Amygdala (tissue), 56 donors: ENCODE data around the gene DDX50.
"Not testable (repeated sequence)": the region's sequence is repeated elsewhere in the genome, so short reads cannot be mapped to it uniquely, and the experiment has no call there.

Experiments used
- DNase-seq, 56 donors: peaks; one replicate each; lab custom pipeline; 2025; lab: John Stamatoyannopoulos, UW

Gene DDX50

DNA sequence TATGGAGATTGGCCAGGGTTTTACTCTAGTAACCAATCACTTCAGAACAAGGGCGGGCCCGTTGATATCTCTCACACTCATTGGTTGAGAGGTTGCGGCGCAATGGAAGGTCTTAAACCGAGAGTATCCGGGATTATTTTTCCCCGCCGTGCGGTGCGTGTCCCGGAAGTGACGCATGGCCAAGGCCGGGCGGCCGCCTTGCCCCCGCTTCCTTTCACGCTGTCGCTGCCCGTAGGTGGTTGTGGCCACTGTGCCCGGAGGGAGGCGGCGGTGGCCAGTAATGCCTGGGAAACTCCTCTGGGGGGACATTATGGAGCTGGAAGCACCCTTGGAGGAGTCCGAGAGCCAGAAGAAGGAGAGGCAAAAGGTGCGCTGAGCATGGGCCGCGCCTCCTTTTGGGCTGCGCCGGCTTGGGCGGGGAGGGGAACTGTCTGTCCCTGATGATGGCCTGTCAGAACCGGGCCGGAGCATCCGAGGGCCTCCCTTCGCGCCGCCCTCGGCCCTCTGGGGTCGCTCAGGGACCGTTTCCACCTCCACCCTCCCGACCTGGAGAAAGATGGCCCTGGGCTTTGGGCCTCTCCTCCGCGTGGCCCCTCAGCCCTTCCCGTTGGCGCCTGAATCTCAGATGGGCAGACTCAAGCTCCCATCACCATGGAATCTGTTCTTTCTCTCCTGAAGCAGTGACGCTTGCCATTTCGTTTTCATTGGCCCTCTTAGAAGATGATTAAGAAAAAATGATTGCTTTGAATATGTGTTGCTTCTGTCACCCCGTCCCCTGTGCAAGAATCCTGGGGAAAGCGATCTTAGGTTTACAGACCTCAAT lies at the start of gene DDX50:
TSS of gene DDX50 (plus strand) at position 211 of the 823 bp plus-strand sequence. CDS start at position 281, 70 bp downstream.
- DNase-seq = peak; percentile 88 to 99 (median 96)

GRCh38 chr10:68856352-68856751 lies 44.8 kb upstream of the DDX50 start:
- no peak for DNase-seq

GRCh38 chr10:68857005-68857404 lies 44.1 kb upstream of the DDX50 start:
- DNase-seq = no peak

- DNase-seq = no peak
These were observed 39.9 kb upstream of the DDX50 start for GRCh38 chr10:68861253-68861652.

DNA sequence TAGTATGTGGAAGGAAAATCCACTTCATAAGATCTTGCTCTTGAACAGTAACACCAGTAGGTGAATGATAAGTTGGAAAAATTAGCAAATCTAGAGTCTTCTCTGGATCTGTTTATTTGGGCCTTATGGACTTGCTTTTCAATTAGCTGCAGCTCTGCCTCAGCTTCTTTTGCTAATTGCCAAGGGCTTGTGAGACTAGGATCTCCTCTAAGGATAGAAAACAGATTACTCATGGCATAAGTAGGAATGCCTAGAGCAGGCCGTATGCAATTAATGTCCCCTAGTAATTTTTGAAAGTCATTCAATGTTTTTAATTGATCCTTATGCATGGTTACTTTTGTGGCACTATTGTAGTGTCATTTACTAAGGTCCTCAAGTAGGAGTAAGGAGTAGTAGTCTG lies 36.5 kb upstream of the DDX50 start:
- DNase-seq = no peak

GRCh38 chr10:68868173-68868572 lies 32.9 kb upstream of the DDX50 start:
- not testable (repeated sequence) for DNase-seq

GRCh38 chr10:68869623-68870022 lies 31.5 kb upstream of the DDX50 start:
- DNase-seq = no peak

DNA sequence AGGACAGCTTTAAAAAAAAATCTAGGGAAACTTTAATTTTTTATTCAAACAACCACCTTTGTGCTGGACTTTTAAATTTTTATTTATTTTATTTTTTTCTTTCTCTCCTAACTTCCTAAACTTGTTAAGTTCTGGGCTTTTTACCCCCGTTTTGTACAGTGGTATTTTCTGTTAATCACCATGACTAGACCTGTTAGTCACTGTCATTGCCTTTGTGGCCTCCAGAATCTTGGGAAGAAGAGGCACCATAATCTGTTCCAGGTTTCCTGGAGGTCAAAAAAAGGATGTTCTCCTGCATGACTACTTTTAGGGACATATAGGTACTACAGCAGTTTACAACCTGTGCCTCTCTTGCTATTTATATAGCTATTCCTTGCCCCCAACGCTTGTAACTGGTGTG lies 31.1 kb upstream of the DDX50 start:
- DNase-seq = no peak

GRCh38 chr10:68870545-68871104 lies 30.5 kb upstream of the DDX50 start:
- DNase-seq = no peak

GRCh38 chr10:68871105-68871711 lies 29.9 kb upstream of the DDX50 start:
- no peak for DNase-seq

- peak in 1 of 56 donors; percentile 40 for DNase-seq
These were observed 29.3 kb upstream of the DDX50 start for GRCh38 chr10:68871731-68872342.

- DNase-seq = no peak
These were observed 24.6 kb upstream of the DDX50 start for GRCh38 chr10:68876246-68877138.

- DNase-seq = no peak
These were observed 23.5 kb upstream of the DDX50 start for GRCh38 chr10:68877482-68878110.

DNA sequence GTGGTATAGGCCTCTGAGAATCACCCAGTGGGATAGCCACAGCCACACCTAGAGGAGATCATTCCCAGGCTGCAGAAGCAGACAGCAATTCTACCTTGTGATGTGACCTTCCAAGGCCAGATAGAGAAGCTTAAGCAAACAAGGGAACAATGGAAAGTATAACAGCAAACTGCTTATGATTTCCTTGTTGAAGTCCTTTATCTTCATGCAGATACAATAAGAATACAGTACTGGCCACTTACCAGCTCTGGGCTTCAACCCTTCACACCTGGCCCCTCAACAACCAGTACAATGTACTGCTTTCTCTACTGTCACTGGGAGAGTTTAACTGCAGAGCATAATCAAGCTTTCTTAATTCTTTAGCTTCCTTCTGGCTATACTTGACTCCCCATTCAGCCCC lies 22.6 kb upstream of the DDX50 start:
- no peak for DNase-seq

- no peak for DNase-seq
These were observed 21.5 kb upstream of the DDX50 start for GRCh38 chr10:68879628-68880027.

DNA sequence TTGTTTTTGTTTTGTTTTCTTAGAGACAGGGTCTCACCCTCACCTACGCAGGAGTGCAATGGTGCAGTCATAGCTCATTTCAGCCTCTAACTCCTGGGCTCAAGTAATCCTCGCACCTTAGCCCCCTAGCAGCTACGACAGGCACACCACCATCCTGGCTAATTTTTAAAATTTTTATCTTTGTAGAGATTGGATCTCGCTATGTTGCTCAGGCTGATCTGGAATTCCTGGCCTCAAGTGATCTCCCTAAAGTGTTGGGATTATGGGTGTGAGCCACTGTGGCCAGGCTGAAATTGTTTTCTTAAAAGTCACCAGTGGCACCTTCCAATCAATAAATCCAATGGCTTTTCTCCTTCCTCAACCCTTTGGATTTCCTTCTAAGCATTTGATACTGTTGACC lies 20.9 kb upstream of the DDX50 start:
- DNase-seq = no peak

DNA sequence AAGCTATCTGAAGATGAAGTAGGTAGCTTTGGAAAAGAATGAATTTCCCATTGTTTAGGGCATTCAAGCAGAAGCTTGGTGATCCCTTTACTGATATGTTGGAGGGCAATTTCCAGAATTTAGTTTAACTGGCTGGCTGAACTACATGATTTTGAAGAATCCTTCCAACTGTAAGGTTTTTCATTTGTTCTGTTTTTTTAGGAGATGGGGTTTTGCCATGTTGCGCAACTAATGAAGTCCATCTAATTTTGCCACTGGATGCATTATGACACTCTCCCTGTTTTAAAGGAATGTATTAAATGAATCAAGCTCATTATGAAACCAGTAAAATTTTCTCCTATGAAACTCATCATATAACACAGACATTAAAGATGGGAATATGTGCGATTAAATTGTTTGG lies 6.1 kb upstream of the DDX50 start:
- no peak for DNase-seq

DNA sequence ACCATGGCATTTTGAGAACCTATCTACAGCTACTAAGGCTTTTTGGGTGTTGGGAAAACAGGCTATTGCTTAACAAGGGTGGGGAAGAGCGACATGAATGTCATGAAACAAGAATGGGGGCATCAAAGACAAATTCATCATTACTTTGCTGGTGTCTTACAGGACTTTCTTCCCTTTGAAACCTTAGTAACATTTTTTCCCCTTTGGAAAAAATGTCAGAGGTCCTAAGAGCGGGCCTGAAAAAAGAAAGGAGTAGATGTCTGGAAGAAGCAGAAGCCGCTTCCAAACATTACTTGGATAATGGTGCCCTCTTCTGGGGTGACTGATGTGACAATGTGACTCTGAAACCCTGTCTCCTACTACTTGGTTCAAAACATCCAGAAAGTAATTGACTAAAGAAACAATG lies 3.8 kb upstream of the DDX50 start:
- peak in 36 of 56 donors; percentile 1 to 79 (median 16) for DNase-seq

- no peak for DNase-seq
These were observed 1.8 kb upstream of the DDX50 start for GRCh38 chr10:68899186-68899745.
